Fibroblast of lung (primary cell): ENCODE results near the gene SCGN. TPM values are rescaled to one million over a fixed set of nuclear protein-coding genes. Genes with fewer than 3 reads are reported as not detected.

ENCODE experiments used
- DNase-seq, 2 donors: peaks; one replicate each; pipeline versions ENCODE4 v3.0.0 to v3.0.0-alpha.2; 2010; ENCODE audit warnings: low read depth in 2 of 2
- H2AFZ ChIP-seq: 2 replicates; pipeline ENCODE4 v1.5.1; 2012; ENCODE audit warnings: low read length, control low read depth, inconsistent platforms
- H3K27ac ChIP-seq: 2 replicates; pipeline ENCODE4 v1.5.1; 2011; ENCODE audit warnings: low read length, control low read depth; ENCODE audit not compliant: insufficient read depth
- H3K27me3 ChIP-seq: 2 replicates; pipeline ENCODE4 v1.5.1; 2011; ENCODE audit warnings: mild to moderate bottlenecking, low read length; ENCODE audit not compliant: control insufficient read depth, insufficient read depth
- H3K36me3 ChIP-seq: 2 replicates; pipeline ENCODE4 v1.5.1; 2011; ENCODE audit warnings: low read length; ENCODE audit not compliant: control insufficient read depth, insufficient read depth
- H3K4me1 ChIP-seq: 2 replicates; pipeline ENCODE4 v1.5.1; 2011; ENCODE audit warnings: low read length; ENCODE audit not compliant: control insufficient read depth, insufficient read depth; ENCODE audit errors: extremely low read depth
- H3K4me2 ChIP-seq: 2 replicates; pipeline ENCODE4 v1.5.1; 2011; ENCODE audit warnings: low read length, control low read depth; ENCODE audit not compliant: insufficient read depth; ENCODE audit errors: extremely low read depth
- H3K4me3 ChIP-seq, 4 experiments: fragments of 200-600 bp in 1 of 4; sonication (generic) in 1 of 4; replicated peaks in 1 of 4; 2 replicates each; pipeline ENCODE4 v1.5.1; 2011 to 2016; ENCODE audit warnings: low read length in 4 of 4, low read depth in 3 of 4, mild to moderate bottlenecking in 3 of 4, control low read depth in 2 of 4, inconsistent platforms in 1 of 4, mixed read lengths in 1 of 4; ENCODE audit not compliant: insufficient read depth in 1 of 4; ENCODE audit errors: control extremely low read depth in 1 of 4
- H3K79me2 ChIP-seq: 2 replicates; pipeline ENCODE4 v1.5.1; 2012; ENCODE audit warnings: mild to moderate bottlenecking, low read length, inconsistent platforms; ENCODE audit not compliant: control insufficient read depth, insufficient read depth
- H3K9ac ChIP-seq: 2 replicates; pipeline ENCODE4 v1.5.1; 2011; ENCODE audit warnings: mild to moderate bottlenecking, low read length, control low read depth; ENCODE audit not compliant: insufficient read depth
- H3K9me3 ChIP-seq: 2 replicates; pipeline ENCODE4 v1.5.1; 2012; ENCODE audit warnings: low read depth, low read length; ENCODE audit not compliant: control insufficient read depth, insufficient read depth
- H4K20me1 ChIP-seq: 2 replicates; pipeline ENCODE4 v1.5.1; 2011; ENCODE audit warnings: low read length; ENCODE audit not compliant: control insufficient read depth, insufficient read depth; ENCODE audit errors: extremely low read depth
- EZH2 ChIP-seq: IDR thresholded peaks from 2 replicates; pipeline ENCODE4 v1.5.1; 2012; ENCODE audit warnings: low read length, control low read depth, mild to moderate bottlenecking; ENCODE audit errors: missing control alignments
- polyA plus RNA-seq, 2 donors: library from polyadenylated mRNA; depleted of rRNA in 1 of 2; stranded (reverse) in 1 of 2; unstranded in 1 of 2; fragments of >200 nt; gene quantifications; 2 replicates each; pipeline ENCODE4 v1.2.1, GENCODE V29; 2011 to 2012; ENCODE audit warnings: missing spikeins in 1 of 2
- total RNA-seq: library from RNA; depleted of rRNA; stranded (reverse); fragments of >200 nt; gene quantifications from 2 replicates; pipeline ENCODE4 v1.2.1, GENCODE V29; 2014
- TF ChIP-seq, protein P1 (sequence below), 2 donors: IDR thresholded peaks in 1 of 2; conservative IDR thresholded peaks in 1 of 2; 1 replicate in 1 of 2; 2 replicates in 1 of 2; pipeline ENCODE4 v1.5.1; 2011 to 2012; ENCODE audit warnings: low read length in 2 of 2, control low read depth in 1 of 2, inconsistent platforms in 1 of 2, low read depth in 1 of 2, mild to moderate bottlenecking in 1 of 2

The SCGN gene
- total and polyA plus RNA-seq, 2 donors (not counting 1 experiment from before 2014, with no cell fraction given): not detected

GRCh38 chr6:25699649-25700048 lies 47.6 kb downstream of the SCGN start:
- H3K36me3 ChIP-seq: no peaks in the 10 kb centered on the region
- no peak for TF ChIP-seq EZH2
- TF ChIP-seq, protein P1, sequence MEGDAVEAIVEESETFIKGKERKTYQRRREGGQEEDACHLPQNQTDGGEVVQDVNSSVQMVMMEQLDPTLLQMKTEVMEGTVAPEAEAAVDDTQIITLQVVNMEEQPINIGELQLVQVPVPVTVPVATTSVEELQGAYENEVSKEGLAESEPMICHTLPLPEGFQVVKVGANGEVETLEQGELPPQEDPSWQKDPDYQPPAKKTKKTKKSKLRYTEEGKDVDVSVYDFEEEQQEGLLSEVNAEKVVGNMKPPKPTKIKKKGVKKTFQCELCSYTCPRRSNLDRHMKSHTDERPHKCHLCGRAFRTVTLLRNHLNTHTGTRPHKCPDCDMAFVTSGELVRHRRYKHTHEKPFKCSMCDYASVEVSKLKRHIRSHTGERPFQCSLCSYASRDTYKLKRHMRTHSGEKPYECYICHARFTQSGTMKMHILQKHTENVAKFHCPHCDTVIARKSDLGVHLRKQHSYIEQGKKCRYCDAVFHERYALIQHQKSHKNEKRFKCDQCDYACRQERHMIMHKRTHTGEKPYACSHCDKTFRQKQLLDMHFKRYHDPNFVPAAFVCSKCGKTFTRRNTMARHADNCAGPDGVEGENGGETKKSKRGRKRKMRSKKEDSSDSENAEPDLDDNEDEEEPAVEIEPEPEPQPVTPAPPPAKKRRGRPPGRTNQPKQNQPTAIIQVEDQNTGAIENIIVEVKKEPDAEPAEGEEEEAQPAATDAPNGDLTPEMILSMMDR (conservative IDR thresholded peaks at IDR 0.05 in 1 of 2, IDR thresholded peaks at IDR 0.05 in 1 of 2; ENCODE audit: low read depth in 1 of 2, low read length in 2 of 2): no peak
- H3K4me1 ChIP-seq: no peaks in the 10 kb centered on the region

DNA sequence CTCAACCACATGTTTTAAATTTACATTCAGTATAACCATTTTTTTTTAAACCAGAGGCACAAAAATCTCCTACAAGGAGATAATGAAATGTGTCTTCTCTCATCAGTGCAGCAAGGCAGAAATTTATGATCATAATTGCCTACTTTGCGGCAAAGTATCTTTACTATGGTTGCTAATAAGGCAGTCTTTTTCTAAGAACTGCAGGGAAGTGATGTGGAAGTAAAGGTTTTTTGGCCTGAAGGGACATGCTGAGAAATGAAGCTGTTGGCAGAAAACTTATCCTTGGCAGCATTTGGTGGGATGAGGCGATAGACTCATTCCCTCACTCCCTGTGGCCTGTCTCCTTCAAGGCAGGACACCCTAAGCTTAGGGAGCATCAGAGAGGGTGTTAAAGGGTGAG lies 48.7 kb downstream of the SCGN start:
- Histone ChIP-seq H3K27ac (no peak overlapping the region), H3K36me3 (no peaks in the 10 kb centered on the region), H3K4me1 (no peaks in the 10 kb centered on the region), H3K27me3 (no peaks in the 10 kb centered on the region), H3K9ac (no peak overlapping the region), H2AFZ (no peak overlapping the region), H3K79me2 (no peaks in the 10 kb centered on the region), H3K4me3 (no peak overlapping the region), H3K9me3 (no peaks in the 10 kb centered on the region), H3K4me2 (no peak overlapping the region), H4K20me1 (no peaks in the 10 kb centered on the region)
- DNase-seq: no peak
- TF ChIP-seq, protein P1 (conservative IDR thresholded peaks at IDR 0.05 in 1 of 2, IDR thresholded peaks at IDR 0.05 in 1 of 2; ENCODE audit: low read depth in 1 of 2, low read length in 2 of 2): no peak
- no peak for TF ChIP-seq EZH2

More at GRCh38 chr6:25699649-25700048, 47.6 kb downstream of the SCGN start:
- Histone ChIP-seq H2AFZ (no peak overlapping the region), H4K20me1 (no peaks in the 10 kb centered on the region), H3K9me3 (no peaks in the 10 kb centered on the region), H3K4me3 (no peak overlapping the region), H3K9ac (no peak overlapping the region), H3K4me2 (no peak overlapping the region), H3K27ac (no peak overlapping the region), H3K79me2 (no peaks in the 10 kb centered on the region), H3K27me3 (no peaks in the 10 kb centered on the region)
- DNase-seq: no peak

GRCh38 chr6:25701807-25702206 lies 49.8 kb downstream of the SCGN start:
- TF ChIP-seq, protein P1 (conservative IDR thresholded peaks at IDR 0.05 in 1 of 2, IDR thresholded peaks at IDR 0.05 in 1 of 2; ENCODE audit: low read depth in 1 of 2, low read length in 2 of 2): no peak
- TF ChIP-seq EZH2: no peak
- Histone ChIP-seq H3K4me1 (no peaks in the 10 kb centered on the region), H3K27ac (no peak overlapping the region), H4K20me1 (no peaks in the 10 kb centered on the region), H3K9ac (no peak overlapping the region), H3K27me3 (no peaks in the 10 kb centered on the region), H3K9me3 (no peaks in the 10 kb centered on the region), H2AFZ (no peak overlapping the region), H3K4me3 (no peak overlapping the region), H3K79me2 (no peaks in the 10 kb centered on the region), H3K36me3 (no peaks in the 10 kb centered on the region), H3K4me2 (no peak overlapping the region)
- DNase-seq: no peak
